ENCODE measurements around the gene MIGA2. TPM values are rescaled to one million over a fixed set of nuclear protein-coding genes. Genes with fewer than 3 reads are reported as not detected.

The MIGA2 gene
- total and polyA plus RNA-seq, 2 donors (not counting 1 experiment from before 2014, with no cell fraction given) = 62.1 to 78.1 TPM

DNA sequence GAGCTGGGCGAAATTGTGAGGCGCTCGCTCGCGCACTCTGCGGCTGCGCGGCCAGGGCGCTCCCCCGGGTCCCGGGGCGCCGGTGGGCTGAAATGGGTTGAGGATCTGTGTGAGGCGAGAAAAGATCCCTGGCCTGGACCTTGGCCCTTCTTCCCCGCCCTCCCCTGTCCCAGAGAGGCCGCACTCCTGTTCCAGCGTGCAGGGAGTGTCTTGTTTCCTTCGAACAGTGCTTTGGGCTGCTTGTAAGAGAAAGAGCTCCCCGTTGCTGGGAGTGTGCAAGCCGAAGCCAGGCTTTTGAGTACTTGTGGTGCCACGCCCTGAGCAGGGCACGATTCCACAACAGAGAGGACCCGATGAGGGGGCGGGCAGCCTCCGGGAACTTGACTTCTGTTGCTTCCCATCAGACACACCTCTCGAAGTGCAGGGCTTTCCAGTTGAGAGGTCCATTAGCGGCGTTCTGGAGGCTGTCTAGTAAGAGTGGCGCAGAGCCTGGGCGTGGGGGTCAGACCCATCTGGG, 45.0 kb downstream of the MIGA2 start:
- no peak for ATAC-seq (ENCODE audit: low read depth)
- no peak for TF ChIP-seq EZH2 (IDR thresholded peaks at IDR 0.05; ENCODE audit: borderline replicate concordance, insufficient read depth, low read depth, low read length, poor library complexity, severe bottlenecking)
- TF ChIP-seq, protein P1, sequence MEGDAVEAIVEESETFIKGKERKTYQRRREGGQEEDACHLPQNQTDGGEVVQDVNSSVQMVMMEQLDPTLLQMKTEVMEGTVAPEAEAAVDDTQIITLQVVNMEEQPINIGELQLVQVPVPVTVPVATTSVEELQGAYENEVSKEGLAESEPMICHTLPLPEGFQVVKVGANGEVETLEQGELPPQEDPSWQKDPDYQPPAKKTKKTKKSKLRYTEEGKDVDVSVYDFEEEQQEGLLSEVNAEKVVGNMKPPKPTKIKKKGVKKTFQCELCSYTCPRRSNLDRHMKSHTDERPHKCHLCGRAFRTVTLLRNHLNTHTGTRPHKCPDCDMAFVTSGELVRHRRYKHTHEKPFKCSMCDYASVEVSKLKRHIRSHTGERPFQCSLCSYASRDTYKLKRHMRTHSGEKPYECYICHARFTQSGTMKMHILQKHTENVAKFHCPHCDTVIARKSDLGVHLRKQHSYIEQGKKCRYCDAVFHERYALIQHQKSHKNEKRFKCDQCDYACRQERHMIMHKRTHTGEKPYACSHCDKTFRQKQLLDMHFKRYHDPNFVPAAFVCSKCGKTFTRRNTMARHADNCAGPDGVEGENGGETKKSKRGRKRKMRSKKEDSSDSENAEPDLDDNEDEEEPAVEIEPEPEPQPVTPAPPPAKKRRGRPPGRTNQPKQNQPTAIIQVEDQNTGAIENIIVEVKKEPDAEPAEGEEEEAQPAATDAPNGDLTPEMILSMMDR (IDR thresholded peaks at IDR 0.05) = no peak
- no peaks in the 10 kb centered on the region for H3K27me3 Mint-ChIP-seq
- Histone ChIP-seq H3K9ac (ENCODE audit: low read length) (peak overlapping the region; percentile 79), H3K4me1 (ENCODE audit: control insufficient read depth in 2 of 2, insufficient read depth in 2 of 2, low read length in 2 of 2) (peaks cover 16 to 20% of the 10 kb centered on the region in 2 donors), H2AFZ (ENCODE audit: insufficient read depth, low read depth, low read length, poor library complexity, severe bottlenecking) (peak overlapping the region; percentile 96), H3K27me3 (replicated peaks in 1 of 4; ENCODE audit: control extremely low read depth in 1 of 4, control insufficient read depth in 3 of 4, insufficient read depth in 4 of 4, low read length in 3 of 4) (no peaks in the 10 kb centered on the region), H4K20me1 (ENCODE audit: control insufficient read depth, insufficient read depth, low read length, poor library complexity, severe bottlenecking) (peaks cover 12% of the 10 kb centered on the region), H3K27ac (ENCODE audit: low read length in 2 of 2) (peak overlapping the region; percentile 19 to 79), H3K36me3 (replicated peaks in 1 of 2; ENCODE audit: control extremely low read depth in 1 of 2, control insufficient read depth in 1 of 2, extremely low read depth in 1 of 2, insufficient read depth in 2 of 2, low read length in 1 of 2) (peaks cover 0 to 19% of the 10 kb centered on the region in 2 experiments), H3K79me2 (ENCODE audit: control insufficient read depth, insufficient read depth, low read length) (peaks cover 52% of the 10 kb centered on the region), H3K4me2 (replicated peaks; ENCODE audit: low read depth, low read length, poor library complexity, severe bottlenecking) (peak overlapping the region; percentile 99), H3K4me3 (ENCODE audit: control extremely low read depth in 1 of 5, extremely low read depth in 1 of 5, insufficient read depth in 1 of 5, low read depth in 2 of 5, low read length in 4 of 5) (peak overlapping the region; percentile 67 to 82 (median 75)), H3K9me3 (ENCODE audit: control extremely low read depth in 1 of 3, control insufficient read depth in 2 of 3, insufficient read depth in 1 of 3, low read length in 2 of 3) (no peaks in the 10 kb centered on the region)
- 2% methylated on average over 26 of the region's 30 CpGs for WGBS (ENCODE audit: insufficient coverage)
- peak overlapping the region; percentile 91 for H3K4me3 Mint-ChIP-seq
- intact Hi-C loops (cut with micrococcal nuclease) = loop anchor here (1.0 to 10.0 kb wide), 7 partner anchors 12 to 1017 kb away; partner anchors contain the start of genes CRAT, GLE1, LRRC8A and NAIF1
- POLR2A ChIA-PET = interaction anchor here (0.8 to 1.9 kb wide), 6 partner anchors 12 to 721 kb away, joined by 3 to 15 read pairs (median 4); partner anchors contain the start of genes MIGA2, PTPA, SH3GLB2 and TOR1B
- H3K27ac Mint-ChIP-seq = peak overlapping the region; percentile 88
- DNase-seq = no peak
- CTCF ChIA-PET = interaction anchor here (1.3 to 1.8 kb wide), 3 partner anchors 12 to 53 kb away, joined by 3 to 7 read pairs (median 6); partner anchors contain the start of gene SH3GLB2
- no peaks in the 10 kb centered on the region for H3K9me3 Mint-ChIP-seq (ENCODE audit: insufficient read depth)
- H3K4me1 Mint-ChIP-seq = peaks cover 23% of the 10 kb centered on the region

DNA sequence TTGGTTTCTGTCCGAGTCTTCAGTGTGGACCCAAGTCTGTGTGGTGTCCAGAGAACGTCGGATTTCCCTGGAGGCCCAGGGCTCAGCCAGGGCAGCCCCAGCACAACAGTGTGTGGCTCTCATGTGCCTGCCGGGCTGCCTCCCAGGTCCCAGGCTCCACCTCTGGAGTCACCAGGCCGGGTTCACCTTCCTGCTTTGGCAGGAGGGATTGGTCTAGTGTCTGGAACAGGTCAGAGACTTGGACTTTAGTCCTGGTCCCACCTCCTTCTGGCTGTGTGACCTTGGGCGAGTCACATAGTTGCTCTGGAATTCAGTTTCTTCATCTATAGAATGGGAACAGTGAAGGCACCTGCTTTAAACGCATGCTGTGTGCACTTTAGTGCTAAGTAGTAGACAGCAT, 47.7 kb downstream of the MIGA2 start:
- no peak overlapping the region for H3K4me2 ChIP-seq (replicated peaks; ENCODE audit: low read depth, low read length, poor library complexity, severe bottlenecking)
- Mint-ChIP-seq H3K27ac (no peak overlapping the region), H3K27me3 (no peaks in the 10 kb centered on the region), H3K4me1 (peaks cover 23% of the 10 kb centered on the region), H3K4me3 (no peak overlapping the region), H3K9me3 (ENCODE audit: insufficient read depth) (no peaks in the 10 kb centered on the region)
- 95% methylated on average over 6 of the region's 7 CpGs for WGBS (ENCODE audit: insufficient coverage)
- no peak overlapping the region for H3K4me3 ChIP-seq (ENCODE audit: control extremely low read depth in 1 of 5, extremely low read depth in 1 of 5, insufficient read depth in 1 of 5, low read depth in 2 of 5, low read length in 4 of 5)
- H3K9me3 ChIP-seq (ENCODE audit: control extremely low read depth in 1 of 3, control insufficient read depth in 2 of 3, insufficient read depth in 1 of 3, low read length in 2 of 3) = no peaks in the 10 kb centered on the region
- no peak overlapping the region for H3K9ac ChIP-seq (ENCODE audit: low read length)
- intact Hi-C loops (cut with micrococcal nuclease) = loop anchor here (10.0 kb wide), 1 partner anchor 1019 kb away; the partner anchor contains the start of genes NAIF1 and SLC25A25
- H3K4me1 ChIP-seq (ENCODE audit: control insufficient read depth in 2 of 2, insufficient read depth in 2 of 2, low read length in 2 of 2) = peaks cover 16 to 20% of the 10 kb centered on the region in 2 donors
- ATAC-seq (ENCODE audit: low read depth) (no peak), DNase-seq (no peak)
- no peak overlapping the region for H3K27ac ChIP-seq (ENCODE audit: low read length in 2 of 2)
- ChIA-PET CTCF (no interaction called here), POLR2A (interaction anchor here (0.5 kb wide), 1 partner anchor 19 kb away, joined by 4 read pairs; no protein-coding TSS in a partner anchor)
- TF ChIP-seq, protein P1 (IDR thresholded peaks at IDR 0.05) = no peak
- TF ChIP-seq EZH2 (IDR thresholded peaks at IDR 0.05; ENCODE audit: borderline replicate concordance, insufficient read depth, low read depth, low read length, poor library complexity, severe bottlenecking) = no peak
- H3K79me2 ChIP-seq (ENCODE audit: control insufficient read depth, insufficient read depth, low read length) = peaks cover 53% of the 10 kb centered on the region
- H3K36me3 ChIP-seq (replicated peaks in 1 of 2; ENCODE audit: control extremely low read depth in 1 of 2, control insufficient read depth in 1 of 2, extremely low read depth in 1 of 2, insufficient read depth in 2 of 2, low read length in 1 of 2) = peaks cover 0 to 28% of the 10 kb centered on the region in 2 experiments
- no peak overlapping the region for H2AFZ ChIP-seq (ENCODE audit: insufficient read depth, low read depth, low read length, poor library complexity, severe bottlenecking)
- H4K20me1 ChIP-seq (ENCODE audit: control insufficient read depth, insufficient read depth, low read length, poor library complexity, severe bottlenecking) = peaks cover 12% of the 10 kb centered on the region
- no peaks in the 10 kb centered on the region for H3K27me3 ChIP-seq (replicated peaks in 1 of 4; ENCODE audit: control extremely low read depth in 1 of 4, control insufficient read depth in 3 of 4, insufficient read depth in 4 of 4, low read length in 3 of 4)

Measured in B cell (primary cell).